GM21515 (cell line): Measurements from ENCODE around the gene LYRM4.
"Not testable (repeated sequence)": the region's sequence is repeated elsewhere in the genome, so short reads cannot be mapped to it uniquely, and the experiment has no call there.

Experiments used
- ATAC-seq: cut with Tn5 transposase; IDR thresholded peaks from one replicate; pipeline ENCODE4 v1.9.1; 2021; ENCODE audit not compliant: unreplicated experiment

The LYRM4 gene

GRCh38 chr6:5083813-5084359, 176.9 kb downstream of the LYRM4 start:
- ATAC-seq = no peak

DNA sequence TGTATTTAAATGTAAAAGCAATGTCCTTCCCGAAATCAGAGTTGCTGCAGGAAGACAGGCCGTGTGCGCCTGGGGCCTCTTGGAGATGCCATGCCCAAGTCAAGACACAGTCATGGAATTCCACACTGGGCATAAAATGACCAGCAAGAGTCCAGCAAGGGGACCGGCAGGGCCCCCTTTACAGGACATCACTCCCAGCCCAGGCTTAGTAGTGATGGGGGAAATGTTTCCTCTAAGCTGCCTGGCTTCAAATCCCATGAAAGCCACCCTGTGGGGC, 177.5 kb downstream of the LYRM4 start:
- no peak for ATAC-seq

GRCh38 chr6:5082487-5083306, 178.1 kb downstream of the LYRM4 start:
- no peak for ATAC-seq

DNA sequence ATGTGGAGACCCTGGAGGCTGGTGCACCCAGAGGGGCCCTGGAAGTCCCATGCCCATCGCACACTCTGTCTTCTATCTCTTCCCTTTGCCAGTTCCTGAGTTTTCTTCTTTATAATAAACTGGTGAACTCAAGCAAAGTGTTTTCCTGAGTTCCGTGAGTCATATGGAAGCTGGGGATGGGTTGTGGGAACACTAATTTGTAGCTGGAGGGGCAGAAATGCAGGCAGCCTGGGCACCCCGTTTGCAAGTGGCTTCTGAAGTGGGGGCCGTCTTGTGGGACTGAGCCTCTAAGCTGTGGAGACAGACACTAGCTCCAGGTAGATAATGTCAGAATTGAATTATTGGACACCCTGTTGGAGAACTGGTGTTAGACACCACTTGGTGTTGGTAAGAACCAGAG, 178.8 kb downstream of the LYRM4 start:
- ATAC-seq = no peak

DNA sequence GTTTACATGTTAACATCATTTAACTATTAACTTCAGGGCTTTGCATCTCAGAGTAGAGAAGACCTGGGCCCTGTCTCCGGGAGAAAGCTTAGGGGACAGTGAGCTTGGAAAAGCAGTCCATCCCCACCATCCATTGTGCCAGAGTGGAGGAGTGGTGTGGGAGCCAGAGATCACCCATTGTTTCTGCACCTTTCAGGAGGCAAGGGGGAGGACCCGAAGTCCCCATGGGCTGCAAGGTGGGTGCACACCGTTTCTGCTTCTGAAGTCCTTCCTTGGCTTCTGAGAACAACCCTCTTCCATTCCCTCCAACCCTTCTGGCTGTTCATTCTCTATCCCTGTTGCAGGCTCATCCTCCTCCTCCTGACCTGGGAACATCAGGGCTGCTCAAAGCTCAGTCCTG, 179.6 kb downstream of the LYRM4 start:
- no peak for ATAC-seq

DNA sequence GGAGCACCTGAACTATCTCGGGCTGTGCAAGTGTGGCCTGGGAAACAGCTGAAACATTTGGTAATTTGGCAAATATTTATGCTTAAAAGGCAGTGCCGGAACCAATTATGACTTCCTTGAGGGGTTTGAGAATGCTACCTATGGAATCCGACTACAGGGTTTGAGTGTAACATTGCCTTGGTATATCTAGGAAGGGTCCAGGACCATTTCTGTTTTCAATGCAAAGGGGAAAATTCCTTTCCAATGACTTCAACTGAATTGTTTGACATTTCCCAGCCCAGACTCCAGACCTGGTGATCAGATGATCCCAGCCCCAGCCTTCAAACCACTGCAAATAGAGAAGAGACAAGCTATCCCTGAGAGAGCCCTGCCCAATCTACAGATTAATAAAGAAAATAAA, 180.2 kb downstream of the LYRM4 start:
- ATAC-seq = no peak

DNA sequence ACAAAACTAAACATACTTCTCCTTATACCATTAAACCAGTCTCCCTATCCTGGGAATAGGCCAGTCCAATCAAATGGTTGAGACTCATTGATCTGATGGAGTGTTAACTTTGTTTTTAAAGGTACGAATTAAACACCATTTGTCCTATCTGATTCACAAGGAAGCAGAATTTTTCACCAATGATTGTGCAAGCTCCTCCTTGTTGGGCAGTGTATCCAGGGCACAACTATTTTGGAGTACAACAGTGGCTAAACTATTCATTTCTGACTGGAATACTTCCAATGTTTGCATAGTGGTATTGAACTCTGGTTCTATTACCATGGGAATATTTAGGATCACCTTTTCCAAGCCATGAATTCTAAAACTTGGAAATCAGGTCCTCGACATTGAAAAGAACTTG, 181.1 kb downstream of the LYRM4 start:
- ATAC-seq = no peak

GRCh38 chr6:5078121-5078669, 182.6 kb downstream of the LYRM4 start:
- ATAC-seq = no peak

GRCh38 chr6:5076931-5077330, 183.8 kb downstream of the LYRM4 start:
- ATAC-seq = no peak

DNA sequence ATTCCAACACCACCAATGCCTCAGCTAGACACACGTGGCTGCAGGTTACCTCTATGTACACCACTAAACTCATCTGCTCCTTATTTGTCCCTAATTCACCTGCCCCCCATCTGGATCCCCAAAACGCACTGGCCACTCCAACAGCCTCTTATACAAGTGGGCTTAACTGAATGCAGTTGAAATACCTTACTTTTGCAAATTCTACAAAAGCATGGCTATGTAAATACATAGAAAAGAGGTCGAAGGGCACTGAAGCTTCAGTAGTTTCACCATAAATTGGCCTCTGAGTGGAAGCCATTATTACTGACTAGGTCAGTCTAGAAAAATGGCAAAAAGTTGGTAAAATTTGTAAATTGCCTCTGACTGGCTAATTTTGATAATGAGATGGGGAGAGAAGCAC, 186.8 kb downstream of the LYRM4 start:
- ATAC-seq = no peak

GRCh38 chr6:5072440-5072839, 188.3 kb downstream of the LYRM4 start:
- no peak for ATAC-seq

DNA sequence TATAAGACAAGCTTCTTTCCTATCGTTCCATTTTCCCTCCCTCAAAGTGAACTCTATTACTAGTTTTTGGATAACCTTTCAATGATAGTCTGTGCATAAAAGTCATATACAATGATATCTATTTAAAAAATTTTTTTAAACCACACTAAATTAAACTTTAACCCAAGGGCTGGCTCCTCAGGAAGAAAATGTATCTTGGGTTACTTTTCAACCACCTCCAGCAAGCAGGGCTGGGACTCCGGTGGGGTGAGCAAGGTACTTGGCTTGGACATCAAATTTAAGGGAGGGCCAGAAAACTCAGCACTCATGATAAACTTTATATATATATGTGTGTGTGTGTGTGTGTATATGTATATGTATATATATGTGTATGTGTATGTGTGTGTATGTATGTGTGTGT, 189.5 kb downstream of the LYRM4 start:
- no peak for ATAC-seq

DNA sequence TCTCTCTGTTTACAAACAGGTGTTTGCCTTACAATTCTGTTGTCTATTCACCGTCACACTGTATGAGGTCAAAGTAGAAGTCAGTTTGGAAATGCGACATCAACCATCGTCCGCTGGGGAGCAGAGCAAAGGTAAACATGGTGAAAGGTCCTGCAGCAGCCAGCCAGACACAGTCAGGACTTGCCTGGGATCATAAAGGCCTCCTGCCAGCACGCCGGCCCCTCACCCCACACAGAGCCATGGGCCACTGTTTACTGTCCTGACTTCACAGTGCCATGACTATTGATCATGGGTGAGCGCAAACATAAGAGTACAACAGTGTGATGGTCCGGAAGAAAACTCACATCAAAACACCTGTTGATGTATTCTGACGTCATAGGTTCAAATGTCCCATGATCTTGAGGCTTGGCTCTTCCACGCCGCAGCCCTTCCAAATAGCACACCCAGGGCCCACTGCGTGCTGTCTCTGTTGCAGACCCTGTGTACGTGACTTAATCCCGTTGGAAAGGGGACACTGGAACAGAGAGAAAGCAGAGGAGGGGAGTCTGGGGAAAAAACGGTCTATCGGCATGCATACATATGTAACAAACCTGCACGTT, 192.5 kb downstream of the LYRM4 start:
- no peak for ATAC-seq

DNA sequence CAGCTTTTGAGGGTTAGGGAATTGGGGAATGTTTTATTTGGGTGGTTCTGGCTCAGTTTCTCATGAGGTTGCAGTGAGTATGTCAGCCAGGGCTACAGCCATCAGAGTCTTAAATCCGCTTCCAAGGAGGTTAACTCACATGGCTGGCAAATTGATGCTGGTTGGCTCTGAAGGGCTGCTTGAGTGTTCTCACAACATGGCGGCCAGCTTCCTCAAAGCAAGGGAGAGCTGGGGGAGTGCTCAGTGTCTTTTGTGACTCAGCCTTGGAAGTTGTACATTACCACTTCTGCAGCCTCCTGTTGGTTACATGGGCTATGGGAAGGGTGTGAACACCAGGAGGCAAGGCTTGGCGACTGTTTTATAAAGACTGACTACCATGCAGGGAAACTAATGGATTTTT, 193.4 kb downstream of the LYRM4 start:
- ATAC-seq = no peak

DNA sequence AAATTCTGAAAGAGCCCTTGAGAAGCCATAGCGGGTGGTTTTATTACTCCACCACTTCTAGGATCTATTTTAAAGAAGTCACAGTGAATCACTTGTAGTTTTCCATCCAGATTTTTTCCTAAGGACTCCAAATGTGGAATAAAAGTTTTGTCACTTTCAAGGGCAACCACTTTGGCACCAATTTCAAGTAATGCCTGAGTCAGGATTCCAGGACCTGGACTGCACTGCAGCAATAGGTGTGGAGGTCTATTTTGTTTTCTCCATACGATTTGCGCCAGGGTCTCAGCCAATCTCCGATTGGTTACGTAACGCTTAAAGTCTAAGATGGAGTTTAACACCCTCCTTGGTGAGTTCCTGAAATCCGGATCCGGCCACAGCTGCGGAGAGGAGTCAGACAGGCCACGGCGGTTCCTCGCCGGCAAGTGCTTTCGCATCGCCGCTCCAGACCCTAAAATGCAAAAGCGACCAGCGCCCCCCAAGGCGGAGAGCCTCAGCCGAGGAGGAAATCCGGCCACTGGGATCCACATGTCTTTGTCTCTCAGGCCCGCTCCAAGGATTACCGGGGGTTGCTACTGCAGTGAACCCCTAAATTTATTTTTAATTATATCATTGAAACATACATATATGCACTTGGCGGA, 194.2 kb downstream of the LYRM4 start:
- ATAC-seq = no peak

- ATAC-seq = no peak
Observed at GRCh38 chr6:5063617-5064016, 197.1 kb downstream of the LYRM4 start.

DNA sequence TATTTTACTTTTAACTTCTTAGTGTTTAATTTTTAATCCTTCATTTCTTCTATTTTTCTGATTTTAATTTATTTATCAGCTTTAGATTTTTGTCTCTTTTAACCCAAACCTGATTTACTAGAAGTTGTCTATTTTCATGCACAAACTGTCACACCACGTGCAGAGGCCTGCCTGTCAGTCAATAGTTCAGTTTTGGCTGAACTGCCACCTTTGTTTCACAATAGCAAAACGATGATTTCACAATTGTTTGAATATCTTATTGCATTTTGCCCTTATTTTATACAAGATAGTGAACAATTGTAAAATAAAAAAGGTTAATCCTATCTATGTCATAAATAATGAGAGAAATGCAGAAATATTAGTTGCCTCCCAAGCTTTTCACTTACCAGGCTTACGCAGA, 199.6 kb downstream of the LYRM4 start:
- no peak for ATAC-seq

- not testable (repeated sequence) for ATAC-seq
Observed at GRCh38 chr6:5060439-5060838, 200.3 kb downstream of the LYRM4 start.

- ATAC-seq = no peak
Observed at GRCh38 chr6:5059036-5059896, 201.5 kb downstream of the LYRM4 start.
